Measurements from ENCODE around the gene CTDSP1.
A peak's percentile ranks its signal among the peaks of the same experiment; 100 is the strongest.

The CTDSP1 gene

GRCh38 chr2:218406209-218406948 lies 6.7 kb downstream of the CTDSP1 start:
- no peak overlapping the region for H3K23ac ChIP-seq (ENCODE audit: low read length)
- peak overlapping the region; percentile 56 for H2BK120ac ChIP-seq (ENCODE audit: insufficient read depth, low read length, poor library complexity)
- peak overlapping the region; percentile 59 for H4K12ac ChIP-seq (ENCODE audit: low read depth, low read length)
- H3K27me3 ChIP-seq (ENCODE audit: insufficient read depth, low read length): no peaks in the 10 kb centered on the region
- peak overlapping the region; percentile 49 for H3K9ac ChIP-seq (ENCODE audit: low read length)
- peak overlapping the region; percentile 89 for H3K4me2 ChIP-seq (ENCODE audit: low read length)
- peak overlapping the region; percentile 49 for H2BK5ac ChIP-seq (ENCODE audit: low read depth, low read length, poor library complexity)
- H4K91ac ChIP-seq (ENCODE audit: low read depth, low read length): peak overlapping the region; percentile 83
- peak overlapping the region; percentile 67 for H3K14ac ChIP-seq (ENCODE audit: low read length)
- peak overlapping the region; percentile 31 for H2AK5ac ChIP-seq (ENCODE audit: low read length)
- peaks cover 11 to 13% of the 10 kb centered on the region in 2 experiments for H3K4me1 ChIP-seq (ENCODE audit: control insufficient read depth in 1 of 2, insufficient read depth in 2 of 2, low read length in 2 of 2)
- peak overlapping the region; percentile 29 for H2BK12ac ChIP-seq (ENCODE audit: low read length)
- H3K9me3 ChIP-seq (ENCODE audit: insufficient read depth, low read depth, low read length): no peaks in the 10 kb centered on the region
- no peaks in the 10 kb centered on the region for H3K79me2 ChIP-seq (ENCODE audit: control insufficient read depth, insufficient read depth, low read length, poor library complexity)
- H2AFZ ChIP-seq (ENCODE audit: insufficient read depth, low read length, poor library complexity): peak overlapping the region; percentile 89
- peak overlapping the region; percentile 59 for H3K4me3 ChIP-seq (ENCODE audit: low read depth, low read length)
- H3K79me1 ChIP-seq (ENCODE audit: low read length): peaks cover 8% of the 10 kb centered on the region
- H4K8ac ChIP-seq (ENCODE audit: low read depth, low read length): peak overlapping the region; percentile 93
- H3K18ac ChIP-seq (ENCODE audit: low read length): peak overlapping the region; percentile 55
- peak; percentile 96 to 97 for DNase-seq
- H3K27ac ChIP-seq (ENCODE audit: low read depth, low read length): peak overlapping the region; percentile 87
- WGBS (ENCODE audit: extremely low coverage, insufficient coverage, insufficient read length): no CpG with 5 or more reads among the region's 56 CpGs
- H3K4ac ChIP-seq (ENCODE audit: low read depth, low read length): peak overlapping the region; percentile 28
- peaks cover 33 to 34% of the 10 kb centered on the region in 2 experiments for H3K36me3 ChIP-seq (ENCODE audit: control insufficient read depth in 1 of 2, insufficient read depth in 2 of 2, low read length in 2 of 2)

GRCh38 chr2:218406949-218407618 lies 7.4 kb downstream of the CTDSP1 start:
- Histone ChIP-seq H4K8ac (ENCODE audit: low read depth, low read length) (peak overlapping the region; percentile 93), H2BK120ac (ENCODE audit: insufficient read depth, low read length, poor library complexity) (peak overlapping the region; percentile 56), H3K36me3 (ENCODE audit: control insufficient read depth in 1 of 2, insufficient read depth in 2 of 2, low read length in 2 of 2) (peaks cover 26 to 27% of the 10 kb centered on the region in 2 experiments), H3K27me3 (ENCODE audit: insufficient read depth, low read length) (no peaks in the 10 kb centered on the region), H3K27ac (ENCODE audit: low read depth, low read length) (peak overlapping the region; percentile 7), H3K9me3 (ENCODE audit: insufficient read depth, low read depth, low read length) (no peaks in the 10 kb centered on the region), H2BK12ac (ENCODE audit: low read length) (no peak overlapping the region), H3K14ac (ENCODE audit: low read length) (peak overlapping the region; percentile 67), H3K4me1 (ENCODE audit: control insufficient read depth in 1 of 2, insufficient read depth in 2 of 2, low read length in 2 of 2) (peaks cover 11 to 13% of the 10 kb centered on the region in 2 experiments), H2AFZ (ENCODE audit: insufficient read depth, low read length, poor library complexity) (peak overlapping the region; percentile 89), H3K4ac (ENCODE audit: low read depth, low read length) (peak overlapping the region; percentile 28), H3K9ac (ENCODE audit: low read length) (peak overlapping the region; percentile 49), H3K79me1 (ENCODE audit: low read length) (peaks cover 8% of the 10 kb centered on the region), H2BK5ac (ENCODE audit: low read depth, low read length, poor library complexity) (no peak overlapping the region), H2AK5ac (ENCODE audit: low read length) (peak overlapping the region; percentile 57), H3K23ac (ENCODE audit: low read length) (no peak overlapping the region), H3K79me2 (ENCODE audit: control insufficient read depth, insufficient read depth, low read length, poor library complexity) (no peaks in the 10 kb centered on the region), H4K91ac (ENCODE audit: low read depth, low read length) (peak overlapping the region; percentile 83), H3K18ac (ENCODE audit: low read length) (no peak overlapping the region), H3K4me2 (ENCODE audit: low read length) (peak overlapping the region; percentile 89), H3K4me3 (ENCODE audit: low read depth, low read length) (peak overlapping the region; percentile 32), H4K12ac (ENCODE audit: low read depth, low read length) (peak overlapping the region; percentile 59)
- no CpG with 5 or more reads among the region's 13 CpGs for WGBS (ENCODE audit: extremely low coverage, insufficient coverage, insufficient read length)
- no peak for DNase-seq

- Histone ChIP-seq H3K27ac (ENCODE audit: low read depth, low read length) (no peak overlapping the region), H3K9me3 (ENCODE audit: insufficient read depth, low read depth, low read length) (no peaks in the 10 kb centered on the region), H3K23ac (ENCODE audit: low read length) (no peak overlapping the region), H3K18ac (ENCODE audit: low read length) (no peak overlapping the region), H3K14ac (ENCODE audit: low read length) (no peak overlapping the region), H2AK5ac (ENCODE audit: low read length) (peak overlapping the region; percentile 54), H3K79me1 (ENCODE audit: low read length) (peaks cover 8% of the 10 kb centered on the region), H2AFZ (ENCODE audit: insufficient read depth, low read length, poor library complexity) (no peak overlapping the region), H3K79me2 (ENCODE audit: control insufficient read depth, insufficient read depth, low read length, poor library complexity) (no peaks in the 10 kb centered on the region), H4K91ac (ENCODE audit: low read depth, low read length) (no peak overlapping the region), H3K4me2 (ENCODE audit: low read length) (no peak overlapping the region), H2BK5ac (ENCODE audit: low read depth, low read length, poor library complexity) (no peak overlapping the region), H3K9ac (ENCODE audit: low read length) (no peak overlapping the region), H2BK120ac (ENCODE audit: insufficient read depth, low read length, poor library complexity) (no peak overlapping the region), H4K12ac (ENCODE audit: low read depth, low read length) (no peak overlapping the region), H2BK12ac (ENCODE audit: low read length) (no peak overlapping the region), H3K4me1 (ENCODE audit: control insufficient read depth in 1 of 2, insufficient read depth in 2 of 2, low read length in 2 of 2) (peaks cover 11 to 13% of the 10 kb centered on the region in 2 experiments), H3K4ac (ENCODE audit: low read depth, low read length) (no peak overlapping the region), H3K4me3 (ENCODE audit: low read depth, low read length) (no peak overlapping the region), H4K8ac (ENCODE audit: low read depth, low read length) (peak overlapping the region; percentile 44), H3K36me3 (ENCODE audit: control insufficient read depth in 1 of 2, insufficient read depth in 2 of 2, low read length in 2 of 2) (peaks cover 20 to 21% of the 10 kb centered on the region in 2 experiments), H3K27me3 (ENCODE audit: insufficient read depth, low read length) (no peaks in the 10 kb centered on the region)
- DNase-seq: no peak
- no CpG with 5 or more reads among the region's 8 CpGs for WGBS (ENCODE audit: extremely low coverage, insufficient coverage, insufficient read length)
Observed at GRCh38 chr2:218407717-218408116, 8.0 kb downstream of the CTDSP1 start.

DNA sequence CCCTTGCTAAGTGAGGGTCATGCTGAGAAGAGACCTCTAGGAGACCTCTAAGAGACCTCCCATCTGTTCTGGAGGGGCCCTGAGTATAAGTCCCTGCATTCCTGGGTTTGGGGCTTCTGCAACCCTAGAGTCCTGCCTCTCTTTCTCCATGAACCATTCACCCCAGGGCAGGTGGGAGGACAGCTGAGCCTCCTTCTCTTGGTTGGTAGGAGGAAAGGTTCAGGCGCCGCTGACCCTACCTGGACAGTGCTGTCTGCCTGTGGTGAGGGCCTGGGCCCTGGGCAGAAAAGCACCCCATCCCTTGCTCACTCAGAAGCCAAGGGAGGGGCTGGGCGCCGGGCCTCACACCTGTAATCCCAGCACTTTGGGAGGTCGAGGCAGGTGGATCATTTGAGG lies 18.7 kb downstream of the CTDSP1 start:
- Histone ChIP-seq H3K27me3 (ENCODE audit: insufficient read depth, low read length) (no peaks in the 10 kb centered on the region), H2AFZ (ENCODE audit: insufficient read depth, low read length, poor library complexity) (no peak overlapping the region), H3K79me1 (ENCODE audit: low read length) (no peaks in the 10 kb centered on the region), H4K8ac (ENCODE audit: low read depth, low read length) (no peak overlapping the region), H4K91ac (ENCODE audit: low read depth, low read length) (no peak overlapping the region), H3K4me1 (ENCODE audit: control insufficient read depth in 1 of 2, insufficient read depth in 2 of 2, low read length in 2 of 2) (no peaks in the 10 kb centered on the region), H3K23ac (ENCODE audit: low read length) (no peak overlapping the region), H3K4me3 (ENCODE audit: low read depth, low read length) (no peak overlapping the region), H3K27ac (ENCODE audit: low read depth, low read length) (no peak overlapping the region), H2BK5ac (ENCODE audit: low read depth, low read length, poor library complexity) (no peak overlapping the region), H3K4me2 (ENCODE audit: low read length) (no peak overlapping the region), H3K4ac (ENCODE audit: low read depth, low read length) (no peak overlapping the region), H3K9me3 (ENCODE audit: insufficient read depth, low read depth, low read length) (no peaks in the 10 kb centered on the region), H3K14ac (ENCODE audit: low read length) (no peak overlapping the region), H2BK120ac (ENCODE audit: insufficient read depth, low read length, poor library complexity) (no peak overlapping the region), H2AK5ac (ENCODE audit: low read length) (no peak overlapping the region), H3K9ac (ENCODE audit: low read length) (no peak overlapping the region), H3K36me3 (ENCODE audit: control insufficient read depth in 1 of 2, insufficient read depth in 2 of 2, low read length in 2 of 2) (no peaks in the 10 kb centered on the region), H3K79me2 (ENCODE audit: control insufficient read depth, insufficient read depth, low read length, poor library complexity) (no peaks in the 10 kb centered on the region), H3K18ac (ENCODE audit: low read length) (no peak overlapping the region), H4K12ac (ENCODE audit: low read depth, low read length) (no peak overlapping the region), H2BK12ac (ENCODE audit: low read length) (no peak overlapping the region)
- no peak for DNase-seq
- no CpG with 5 or more reads among the region's 5 CpGs for WGBS (ENCODE audit: extremely low coverage, insufficient coverage, insufficient read length)

Data from trophoblast cell (in vitro differentiated cells and primary cell).